MCF 10A (cell line): Measurements from ENCODE around the gene CADPS. TPM values are rescaled to one million over a fixed set of nuclear protein-coding genes. Genes with fewer than 3 reads are reported as not detected.

Experiments
- BruUV-seq: library from RNA; stranded (reverse); fragments of 400-500 nt; replicated peaks from 2 replicates; lab custom pipeline; 2021; lab: Mats Ljungman, UMichigan
- CTCF ChIA-PET: fragments of 300-600 bp; sonication (Branson Sonifier 250); formaldehyde crosslinking; extraction: SDS; loops from one replicate; lab custom pipeline; 2021; ENCODE audit warnings: antibody characterized with exemption, inconsistent platforms; lab: Yijun Ruan, JAX
- POLR2A ChIA-PET: fragments of 300-600, 350-650 bp; sonication (Branson Sonifier 250); formaldehyde crosslinking; extraction: SDS; loops from one replicate; lab custom pipeline; 2020; ENCODE audit warnings: antibody characterized with exemption, inconsistent platforms; lab: Yijun Ruan, JAX
- DNase-seq: peaks from one replicate; pipeline ENCODE4 v3.0.0-alpha.2; 2018; ENCODE audit not compliant: unreplicated experiment
- H3K27ac Mint-ChIP-seq: one replicate; pipeline ENCODE4 v1.8.0; 2022; ENCODE audit warnings: mild to moderate bottlenecking, low read depth, mixed read lengths; ENCODE audit not compliant: unreplicated experiment
- H3K27me3 Mint-ChIP-seq: one replicate; pipeline ENCODE4 v1.8.0; 2022; ENCODE audit warnings: mixed read lengths; ENCODE audit not compliant: insufficient read depth, unreplicated experiment
- H3K36me3 Mint-ChIP-seq: one replicate; pipeline ENCODE4 v1.8.0; 2022; ENCODE audit warnings: mild to moderate bottlenecking, moderate library complexity, mixed read lengths; ENCODE audit not compliant: insufficient read depth, unreplicated experiment
- H3K4me1 Mint-ChIP-seq: one replicate; pipeline ENCODE4 v1.8.0; 2022; ENCODE audit warnings: mixed read lengths; ENCODE audit not compliant: insufficient read depth, unreplicated experiment
- H3K4me3 Mint-ChIP-seq: one replicate; pipeline ENCODE4 v1.8.0; 2022; ENCODE audit warnings: mild to moderate bottlenecking, moderate library complexity, mixed read lengths; ENCODE audit not compliant: unreplicated experiment
- H3K9me3 Mint-ChIP-seq: one replicate; pipeline ENCODE4 v1.8.0; 2022; ENCODE audit warnings: mixed read lengths; ENCODE audit not compliant: unreplicated experiment
- CTCF ChIP-seq: fragments of 200-600 bp; IDR thresholded peaks from one replicate; pipeline ENCODE4 v1.8.0; 2022; ENCODE audit warnings: antibody characterized with exemption, mild to moderate bottlenecking; ENCODE audit not compliant: unreplicated experiment
- intact Hi-C: fragments of 100-400 bp; cut with micrococcal nuclease; formaldehyde crosslinking; loops from 2 replicates; pipeline ENCODE4 v1.14.1; 2022
- total RNA-seq: library from RNA; stranded (reverse); gene quantifications from 2 replicates; pipeline ENCODE4 v1.2.3, GENCODE V29; 2022

The CADPS gene
- total RNA-seq, 1 experiment from 2014 or later: not detected

DNA sequence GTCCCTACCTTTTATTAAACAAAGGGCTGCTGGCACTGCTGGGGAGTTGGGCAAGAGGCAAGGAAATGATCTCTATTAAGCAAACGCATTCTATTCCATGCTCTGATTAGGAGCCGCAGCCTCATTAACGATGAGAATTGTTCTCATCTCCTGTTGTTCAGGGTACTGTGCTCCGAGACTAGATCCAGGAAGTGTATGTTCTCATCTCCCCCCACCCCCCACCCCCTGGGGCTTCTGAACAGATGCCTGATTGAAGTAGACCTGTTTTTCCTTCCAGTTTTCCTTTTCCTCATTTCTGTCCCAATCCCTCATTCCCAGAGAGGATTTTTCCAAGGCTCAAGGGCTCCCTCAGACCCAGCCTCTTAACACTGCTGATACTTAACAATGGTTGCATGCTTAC is 420.3 kb downstream of the CADPS start:
- Mint-ChIP-seq H3K4me1 (no peaks in the 10 kb centered on the region), H3K36me3 (peaks cover 6% of the 10 kb centered on the region), H3K9me3 (no peaks in the 10 kb centered on the region), H3K4me3 (no peak overlapping the region), H3K27me3 (peaks cover 95% of the 10 kb centered on the region), H3K27ac (no peak overlapping the region)
- no peak for TF ChIP-seq CTCF
- BruUV-seq: no TSS peak
- CTCF ChIA-PET: no interaction called here
- intact Hi-C loops: no loop called here
- POLR2A ChIA-PET: no interaction called here
- DNase-seq: no peak

- intact Hi-C loops: no loop called here
- H3K27me3 Mint-ChIP-seq: peaks cover 95% of the 10 kb centered on the region
- no peak for DNase-seq
- no peaks in the 10 kb centered on the region for H3K4me1 Mint-ChIP-seq
- H3K36me3 Mint-ChIP-seq: peaks cover 6% of the 10 kb centered on the region
- TF ChIP-seq CTCF: no peak
- CTCF ChIA-PET: interaction anchor here (0.7 kb wide), 1 partner anchor 36 kb away, joined by 3 read pairs; no protein-coding TSS in a partner anchor
- POLR2A ChIA-PET: no interaction called here
- no peak overlapping the region for H3K4me3 Mint-ChIP-seq
- BruUV-seq: no TSS peak
- H3K9me3 Mint-ChIP-seq: no peaks in the 10 kb centered on the region
- H3K27ac Mint-ChIP-seq: no peak overlapping the region
Observed at GRCh38 chr3:62453448-62453847, 421.8 kb downstream of the CADPS start.

- no peak for TF ChIP-seq CTCF
- no TSS peak for BruUV-seq
- Mint-ChIP-seq H3K36me3 (peaks cover 6% of the 10 kb centered on the region), H3K27ac (no peak overlapping the region), H3K9me3 (no peaks in the 10 kb centered on the region), H3K4me3 (no peak overlapping the region), H3K27me3 (peaks cover 95% of the 10 kb centered on the region), H3K4me1 (no peaks in the 10 kb centered on the region)
- intact Hi-C loops: no loop called here
- no peak for DNase-seq
- CTCF ChIA-PET: interaction anchor here (0.6 to 0.7 kb wide), 2 partner anchors 256 to 782 kb away, joined by 4 read pairs; no protein-coding TSS in a partner anchor
- POLR2A ChIA-PET: interaction anchor here (0.6 to 1.4 kb wide), 2 partner anchors 9 to 27 kb away, joined by 3 to 6 read pairs; no protein-coding TSS in a partner anchor
Observed at GRCh38 chr3:62451211-62451887, 423.9 kb downstream of the CADPS start.

- no peaks in the 10 kb centered on the region for H3K36me3 Mint-ChIP-seq
- no peaks in the 10 kb centered on the region for H3K4me1 Mint-ChIP-seq
- intact Hi-C loops: no loop called here
- no peak overlapping the region for H3K4me3 Mint-ChIP-seq
- H3K27ac Mint-ChIP-seq: no peak overlapping the region
- TF ChIP-seq CTCF: no peak
- no peak for DNase-seq
- ChIA-PET POLR2A (interaction anchor here (0.6 to 0.9 kb wide), 2 partner anchors 11 to 52 kb away, joined by 3 to 4 read pairs; no protein-coding TSS in a partner anchor), CTCF (interaction anchor here (0.9 to 1.2 kb wide), 3 partner anchors 10 to 114 kb away, joined by 3 to 4 read pairs (median 3); no protein-coding TSS in a partner anchor)
- H3K27me3 Mint-ChIP-seq: peaks cover 66% of the 10 kb centered on the region
- peaks cover 6% of the 10 kb centered on the region for H3K9me3 Mint-ChIP-seq
- BruUV-seq: no TSS peak
Observed at GRCh38 chr3:62446337-62446940, 428.8 kb downstream of the CADPS start.
